Adrenal gland (tissue), 5 donors: Measurements from ENCODE around the gene KIAA1671.

Experiments
- POLR2A ChIP-seq, 2 donors: fragments of 450-650 bp; IDR thresholded peaks; one replicate each; pipeline ENCODE4 v1.6.1; 2017; ENCODE audit warnings: antibody characterized with exemption in 2 of 2, mild to moderate bottlenecking in 2 of 2, moderate library complexity in 1 of 2
- TF ChIP-seq, protein P1 (sequence below), 6 experiments: fragments of 450-650 bp in 4 of 6; fragments of 200-600 bp in 2 of 6; sonication (generic) in 1 of 6; IDR thresholded peaks; 1 replicate in 5 of 6; 2 replicates in 1 of 6; pipeline versions ENCODE4 v1.5.1 to v1.8.0; 2016 to 2021; ENCODE audit warnings: antibody characterized with exemption in 6 of 6, mild to moderate bottlenecking in 2 of 6, moderate library complexity in 1 of 6
- donor health status: DM: no; HTN: no; CAD: no.

DNA sequence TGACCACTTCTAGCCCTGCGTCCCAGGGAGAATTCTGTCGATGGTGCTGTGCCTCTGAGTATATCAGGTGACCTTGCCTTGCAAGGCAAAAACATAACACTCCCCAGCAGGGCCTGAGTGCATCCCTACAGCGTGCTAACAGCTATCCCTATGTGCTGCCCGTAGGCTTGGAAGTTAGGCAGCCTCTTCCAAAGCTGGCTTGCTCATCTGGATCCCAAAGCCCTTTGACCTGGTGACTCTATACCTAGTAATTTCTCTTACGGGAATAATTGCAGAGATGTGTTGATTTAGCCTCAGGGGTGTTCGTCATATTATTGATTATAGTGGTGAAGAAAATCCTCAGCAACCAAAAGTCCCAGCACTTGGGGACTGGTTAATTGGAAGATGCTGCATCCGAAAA is 214.6 kb downstream of the KIAA1671 start:
- TF ChIP-seq, protein P1, sequence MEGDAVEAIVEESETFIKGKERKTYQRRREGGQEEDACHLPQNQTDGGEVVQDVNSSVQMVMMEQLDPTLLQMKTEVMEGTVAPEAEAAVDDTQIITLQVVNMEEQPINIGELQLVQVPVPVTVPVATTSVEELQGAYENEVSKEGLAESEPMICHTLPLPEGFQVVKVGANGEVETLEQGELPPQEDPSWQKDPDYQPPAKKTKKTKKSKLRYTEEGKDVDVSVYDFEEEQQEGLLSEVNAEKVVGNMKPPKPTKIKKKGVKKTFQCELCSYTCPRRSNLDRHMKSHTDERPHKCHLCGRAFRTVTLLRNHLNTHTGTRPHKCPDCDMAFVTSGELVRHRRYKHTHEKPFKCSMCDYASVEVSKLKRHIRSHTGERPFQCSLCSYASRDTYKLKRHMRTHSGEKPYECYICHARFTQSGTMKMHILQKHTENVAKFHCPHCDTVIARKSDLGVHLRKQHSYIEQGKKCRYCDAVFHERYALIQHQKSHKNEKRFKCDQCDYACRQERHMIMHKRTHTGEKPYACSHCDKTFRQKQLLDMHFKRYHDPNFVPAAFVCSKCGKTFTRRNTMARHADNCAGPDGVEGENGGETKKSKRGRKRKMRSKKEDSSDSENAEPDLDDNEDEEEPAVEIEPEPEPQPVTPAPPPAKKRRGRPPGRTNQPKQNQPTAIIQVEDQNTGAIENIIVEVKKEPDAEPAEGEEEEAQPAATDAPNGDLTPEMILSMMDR (IDR thresholded peaks at IDR 0.05) = no peak
- no peak for TF ChIP-seq POLR2A (IDR thresholded peaks at IDR 0.05)
